Measurements from ENCODE around the gene RTP3.

- TF ChIP-seq EZH2phosphoT487 (IDR thresholded peaks at IDR 0.05; ENCODE audit: insufficient read depth, low read depth) (no peak), EZH2 (IDR thresholded peaks at IDR 0.05; ENCODE audit: insufficient read depth, poor library complexity, severe bottlenecking) (no peak)
Observed at GRCh38 chr3:46503200-46503874, 5.6 kb downstream of the RTP3 start.

Measured in GM23248 (cell line).